Measurements from ENCODE around the gene LYPD1. TPM values are rescaled to one million over a fixed set of nuclear protein-coding genes. Genes with fewer than 3 reads are reported as not detected.

The LYPD1 gene
- polyA plus RNA-seq (2012; rRNA removed): 4.3 and 5.4 TPM in 2 replicates
- 3.7 and 5.0 TPM in 2 replicates for polyA plus RNA-seq (2012; cell fraction: cytosol; rRNA removed)
- 2.3 and 3.9 TPM in 2 replicates for polyA plus RNA-seq (2012; cell fraction: nucleus; rRNA removed)

- WGBS (ENCODE audit: low lambda C conversion rate): under 1% methylated on average over 31 of the region's 59 CpGs
- Histone ChIP-seq H3K27ac (ENCODE audit: low read depth in 2 of 2, low read length in 1 of 2) (peak within 1 kb of the TSS in 1 of 2 experiments; percentile 74; a peak in 2 of 4 replicates), H3K9ac (peak within 1 kb of the TSS; percentile 55), H4K20me1 (ENCODE audit: insufficient read depth) (no peaks in the 10 kb centered on the region), H3K27me3 (ENCODE audit: insufficient read depth) (no peaks in the 10 kb centered on the region), H3K79me2 (ENCODE audit: insufficient read depth) (no peaks in the 10 kb centered on the region; the same call in 1 of the 2 replicates), H3K36me3 (replicated peaks in 1 of 2; ENCODE audit: control insufficient read depth in 1 of 2, insufficient read depth in 2 of 2, low read length in 1 of 2) (peaks cover 0 to 3% of the 10 kb centered on the region in 2 experiments), H3F3A (replicated peaks; ENCODE audit: insufficient read depth) (peaks cover 12% of the 10 kb centered on the region), H2AFZ (ENCODE audit: low read depth) (peak within 1 kb of the TSS; percentile 75), H3K9me2 (no peaks in the 10 kb centered on the region), H3K4me3 (ENCODE audit: low read depth in 2 of 2, low read length in 1 of 2) (peak within 1 kb of the TSS; percentile 49 to 76), H3K4me2 (peak within 1 kb of the TSS; percentile 95), H3K9me3 (no peaks in the 10 kb centered on the region), H3K4me1 (ENCODE audit: control insufficient read depth in 1 of 2, insufficient read depth in 2 of 2, low read depth in 1 of 2, low read length in 1 of 2) (peaks cover 8 to 29% of the 10 kb centered on the region in 2 experiments; a peak in 2 of 4 replicates)
- POLR2A ChIA-PET: no interaction called here
- CTCF ChIA-PET: interaction anchor here (0.9 to 3.0 kb wide), 7 partner anchors 19 to 501 kb away, joined by 3 to 24 read pairs (median 4); no protein-coding TSS in a partner anchor
- peak; percentile 86 for TF ChIP-seq USF1 (IDR thresholded peaks at IDR 0.05; ENCODE audit: borderline replicate concordance, low read depth)
- TF ChIP-seq FOSL2 (IDR thresholded peaks at IDR 0.05; ENCODE audit: borderline replicate concordance, low read depth): no peak
- DNase-seq: peak; percentile 70
These were observed at the start of gene LYPD1 for GRCh38 chr2:132669908-132670495. Gene LYPD1, minus strand, starts transcription at chr2:132670205. Its CDS starts 273 bp downstream, at chr2:132669932.

GRCh38 chr2:132719480-132719879 is 49.5 kb upstream of the LYPD1 start:
- no peak overlapping the region for H2AFZ ChIP-seq (ENCODE audit: low read depth)
- no peaks in the 10 kb centered on the region for H3K27me3 ChIP-seq (ENCODE audit: insufficient read depth)
- H3K9me3 ChIP-seq: no peaks in the 10 kb centered on the region
- no peak overlapping the region for H3K9ac ChIP-seq
- H3K4me3 ChIP-seq (ENCODE audit: low read depth in 2 of 2, low read length in 1 of 2): no peak overlapping the region
- H3K36me3 ChIP-seq (replicated peaks in 1 of 2; ENCODE audit: control insufficient read depth in 1 of 2, insufficient read depth in 2 of 2, low read length in 1 of 2): no peaks in the 10 kb centered on the region
- POLR2A ChIA-PET: no interaction called here
- 55% methylated on average over 9 of the region's 9 CpGs for WGBS (ENCODE audit: low lambda C conversion rate)
- H3K4me1 ChIP-seq (ENCODE audit: control insufficient read depth in 1 of 2, insufficient read depth in 2 of 2, low read depth in 1 of 2, low read length in 1 of 2): peaks cover 3% of the 10 kb centered on the region in 2 experiments; a peak in 1 of 4 replicates
- DNase-seq: no peak
- H3K9me2 ChIP-seq: no peaks in the 10 kb centered on the region
- no peaks in the 10 kb centered on the region for H3K79me2 ChIP-seq (ENCODE audit: insufficient read depth)
- H3F3A ChIP-seq (replicated peaks; ENCODE audit: insufficient read depth): no peaks in the 10 kb centered on the region
- no peak overlapping the region for H3K4me2 ChIP-seq
- TF ChIP-seq SMC3 (IDR thresholded peaks at IDR 0.05; ENCODE audit: low read depth, low read length) (no peak), TEAD4 (IDR thresholded peaks at IDR 0.05; ENCODE audit: borderline replicate concordance, insufficient read depth) (no peak)
- CTCF ChIA-PET: no interaction called here
- H4K20me1 ChIP-seq (ENCODE audit: insufficient read depth): no peaks in the 10 kb centered on the region
- no peak overlapping the region for H3K27ac ChIP-seq (ENCODE audit: low read depth in 2 of 2, low read length in 1 of 2)

GRCh38 chr2:132716954-132717353 is 46.9 kb upstream of the LYPD1 start:
- Histone ChIP-seq H3K4me1 (ENCODE audit: control insufficient read depth in 1 of 2, insufficient read depth in 2 of 2, low read depth in 1 of 2, low read length in 1 of 2) (peaks cover 0 to 3% of the 10 kb centered on the region in 2 experiments; a peak in 1 of 4 replicates), H3K36me3 (replicated peaks in 1 of 2; ENCODE audit: control insufficient read depth in 1 of 2, insufficient read depth in 2 of 2, low read length in 1 of 2) (no peaks in the 10 kb centered on the region), H3K79me2 (ENCODE audit: insufficient read depth) (no peaks in the 10 kb centered on the region), H3F3A (replicated peaks; ENCODE audit: insufficient read depth) (no peaks in the 10 kb centered on the region), H3K9me2 (no peaks in the 10 kb centered on the region), H4K20me1 (ENCODE audit: insufficient read depth) (no peaks in the 10 kb centered on the region), H3K27ac (ENCODE audit: low read depth in 2 of 2, low read length in 1 of 2) (no peak overlapping the region), H3K9me3 (no peaks in the 10 kb centered on the region), H3K9ac (no peak overlapping the region), H3K4me3 (ENCODE audit: low read depth in 2 of 2, low read length in 1 of 2) (no peak overlapping the region), H3K27me3 (ENCODE audit: insufficient read depth) (no peaks in the 10 kb centered on the region), H3K4me2 (no peak overlapping the region), H2AFZ (ENCODE audit: low read depth) (no peak overlapping the region)
- POLR2A ChIA-PET: no interaction called here
- 75% methylated on average over 2 of the region's 2 CpGs for WGBS (ENCODE audit: low lambda C conversion rate)
- no peak for DNase-seq
- CTCF ChIA-PET: no interaction called here
- TF ChIP-seq TAF1 (IDR thresholded peaks at IDR 0.05; ENCODE audit: borderline replicate concordance, low read depth, low read length) (no peak), RCOR1 (IDR thresholded peaks at IDR 0.05; ENCODE audit: low read length) (no peak), JUND (IDR thresholded peaks at IDR 0.05) (no peak), ZBTB33 (IDR thresholded peaks at IDR 0.05; ENCODE audit: borderline replicate concordance, low read depth) (no peak), SIN3A (IDR thresholded peaks at IDR 0.05; ENCODE audit: borderline replicate concordance, low read depth, low read length) (no peak), TCF12 (IDR thresholded peaks at IDR 0.05) (no peak), GABPA (IDR thresholded peaks at IDR 0.05; ENCODE audit: low read depth) (no peak), MEF2A (IDR thresholded peaks at IDR 0.05; ENCODE audit: borderline replicate concordance, low read depth) (no peak), USF2 (IDR thresholded peaks at IDR 0.05; ENCODE audit: borderline replicate concordance, low read depth, low read length) (no peak), FOXJ3 (CRISPR knock-in tag; IDR thresholded peaks at IDR 0.05) (no peak), RFX5 (IDR thresholded peaks at IDR 0.05; ENCODE audit: low read length) (no peak), SMC3 (IDR thresholded peaks at IDR 0.05; ENCODE audit: low read depth, low read length) (no peak), GATA2 (CRISPR knock-in tag; IDR thresholded peaks at IDR 0.05) (no peak), MAX (IDR thresholded peaks at IDR 0.05; ENCODE audit: low read depth) (no peak), RXRA (IDR thresholded peaks at IDR 0.05; ENCODE audit: borderline replicate concordance, low read depth) (no peak)
